Myocyte (in vitro differentiated cells): ENCODE results near the gene PCNX3. TPM values are rescaled to one million over a fixed set of nuclear protein-coding genes. Genes with fewer than 3 reads are reported as not detected.

Source experiments
- DNase-seq: peaks from one replicate; pipeline ENCODE4 v3.0.0-alpha.2; 2012; ENCODE audit warnings: low read depth
- total RNA-seq: library from RNA; depleted of rRNA; stranded (reverse); fragments of >200 nt; gene quantifications from 2 replicates; pipeline ENCODE4 v1.2.3, GENCODE V29; 2014

The PCNX3 gene
- total RNA-seq, 1 donor from 2014 or later = 21.6 TPM

- no peak for DNase-seq
Measured at GRCh38 chr11:65580031-65580692, 35.4 kb upstream of the PCNX3 start.

GRCh38 chr11:65580756-65581155 is 34.8 kb upstream of the PCNX3 start:
- no peak for DNase-seq

- DNase-seq = no peak
Measured at GRCh38 chr11:65581928-65582327, 33.6 kb upstream of the PCNX3 start.

- DNase-seq = no peak
Measured at GRCh38 chr11:65583589-65583988, 32.0 kb upstream of the PCNX3 start.

- peak; percentile 13 for DNase-seq
Measured at GRCh38 chr11:65584106-65584505, 31.5 kb upstream of the PCNX3 start.

GRCh38 chr11:65584723-65585171 is 30.8 kb upstream of the PCNX3 start:
- DNase-seq = no peak

GRCh38 chr11:65585396-65586246 is 30.0 kb upstream of the PCNX3 start:
- DNase-seq = no peak

GRCh38 chr11:65586247-65586630 is 29.3 kb upstream of the PCNX3 start:
- DNase-seq = no peak

- DNase-seq = peak; percentile 76
Measured at GRCh38 chr11:65586676-65587075, 28.9 kb upstream of the PCNX3 start.

- peak; percentile 86 for DNase-seq
Measured at GRCh38 chr11:65588199-65589054, 27.1 kb upstream of the PCNX3 start.

GRCh38 chr11:65589444-65590239 is 25.9 kb upstream of the PCNX3 start:
- DNase-seq = no peak

GRCh38 chr11:65590240-65590738 is 25.3 kb upstream of the PCNX3 start:
- DNase-seq = peak; percentile 90

- no peak for DNase-seq
Measured at GRCh38 chr11:65591939-65592857, 23.4 kb upstream of the PCNX3 start.

- DNase-seq = no peak
Measured at GRCh38 chr11:65592858-65593517, 22.6 kb upstream of the PCNX3 start.

- peak; percentile 65 for DNase-seq
Measured at GRCh38 chr11:65593518-65594414, 21.8 kb upstream of the PCNX3 start.

- DNase-seq = no peak
Measured at GRCh38 chr11:65595131-65595530, 20.4 kb upstream of the PCNX3 start.

- DNase-seq = no peak
Measured at GRCh38 chr11:65595543-65596281, 19.9 kb upstream of the PCNX3 start, which contains the start of gene KCNK7. KCNK7 (minus strand) TSS chr11:65595800; CDS start chr11:65595772, 28 bp downstream.
